K562 (cell line): ENCODE measurements around the gene POSTN. TPM values are rescaled to one million over a fixed set of nuclear protein-coding genes. Genes with fewer than 3 reads are reported as not detected.

Source experiments
- ATAC-seq: fragments of 200-7000 bp; cut with Tn5 transposase; 3 replicates; pipeline ENCODE4 v1.9.1; 2020; ENCODE audit warnings: moderate library complexity
- BruUV-seq: library from RNA; stranded (reverse); fragments of 400-500 nt; replicated peaks from 2 replicates; lab custom pipeline; 2021; lab: Mats Ljungman, UMichigan
- CTCF ChIA-PET: fragments of 300-600 bp; formaldehyde crosslinking; extraction: SDS; loops from one replicate; lab custom pipeline; 2021; ENCODE audit warnings: low intra/inter-chr PET ratio; lab: Yijun Ruan, JAX
- POLR2A ChIA-PET: fragments of 300-600, 350-650 bp; sonication (Branson Sonifier 250); formaldehyde crosslinking; extraction: SDS; loops from one replicate; lab custom pipeline; 2021; ENCODE audit warnings: antibody characterized with exemption, inconsistent platforms; lab: Yijun Ruan, JAX
- DNase-seq, 4 experiments: peaks; one replicate each; pipeline versions ENCODE4 v3.0.0 to v3.0.0-alpha.2; 2011 to 2018; ENCODE audit warnings: low spot score in 3 of 4, mixed read lengths in 3 of 4; ENCODE audit errors: extremely low read depth in 1 of 4
- FAIRE-seq: peaks from 2 replicates; lab custom pipeline; 2011; peaks lifted over from hg19 to GRCh38; lab: Jason Lieb, UNC
- H2AFZ ChIP-seq: 2 replicates; pipeline ENCODE4 v1.6.0; 2011; ENCODE audit warnings: low read depth, low read length, control low read depth, inconsistent platforms
- H3K27ac ChIP-seq: fragments of 200-600 bp; 3 replicates; pipeline ENCODE4 v1.8.0; 2011; ENCODE audit warnings: low read depth, mild to moderate bottlenecking, control low read depth, inconsistent platforms, low read length, moderate library complexity, mixed read lengths; ENCODE audit errors: extremely low read depth
- H3K27me3 ChIP-seq, 2 experiments: fragments of 300-600 bp in 1 of 2; 2 replicates in 1 of 2; 3 replicates in 1 of 2; pipeline versions ENCODE4 v1.6.0 to v1.8.0; 2011; ENCODE audit warnings: inconsistent platforms in 2 of 2, low read length in 2 of 2, mild to moderate bottlenecking in 1 of 2, mixed read lengths in 1 of 2, moderate library complexity in 1 of 2; ENCODE audit not compliant: control insufficient read depth in 2 of 2, insufficient read depth in 2 of 2
- H3K36me3 ChIP-seq: fragments of 300-600 bp; 3 replicates; pipeline ENCODE4 v1.8.0; 2011; ENCODE audit warnings: mild to moderate bottlenecking, low read length, inconsistent platforms; ENCODE audit not compliant: control insufficient read depth, insufficient read depth
- H3K4me1 ChIP-seq, 2 experiments: fragments of 200-600 bp in 1 of 2; replicated peaks in 1 of 2; 2 replicates in 1 of 2; 3 replicates in 1 of 2; pipeline versions ENCODE4 v1.5.1 to v1.8.0; 2011; ENCODE audit warnings: inconsistent platforms in 2 of 2, low read length in 2 of 2, mild to moderate bottlenecking in 1 of 2, mixed read lengths in 1 of 2, moderate library complexity in 1 of 2; ENCODE audit not compliant: control insufficient read depth in 2 of 2, insufficient read depth in 2 of 2
- H3K4me2 ChIP-seq: 2 replicates; pipeline ENCODE4 v1.6.1; 2011; ENCODE audit warnings: low read length, control low read depth, inconsistent platforms, mixed read lengths; ENCODE audit not compliant: insufficient read depth
- H3K4me3 ChIP-seq: fragments of 200-600 bp; sonication (generic), shearing (Covaris generic); 2 replicates; pipeline ENCODE4 v1.5.1; 2016; ENCODE audit warnings: control low read depth, inconsistent platforms
- H3K79me2 ChIP-seq: fragments of 200-600 bp; 3 replicates; pipeline ENCODE4 v1.8.0; 2011; ENCODE audit warnings: low read length, inconsistent platforms; ENCODE audit not compliant: control insufficient read depth, insufficient read depth
- H3K9ac ChIP-seq, 2 experiments: 2 replicates each; pipeline versions ENCODE4 v1.6.0 to v1.6.1; 2011; ENCODE audit warnings: low read depth in 2 of 2, low read length in 2 of 2, control low read depth in 1 of 2, inconsistent platforms in 1 of 2, mild to moderate bottlenecking in 1 of 2, mixed read lengths in 1 of 2; ENCODE audit not compliant: insufficient read depth in 1 of 2
- H3K9me1 ChIP-seq: one replicate; pipeline ENCODE4 v1.6.0; 2011; ENCODE audit warnings: inconsistent platforms, mild to moderate bottlenecking, low read length, moderate library complexity; ENCODE audit not compliant: control insufficient read depth, insufficient read depth
- H3K9me3 ChIP-seq: replicated peaks from 2 replicates; pipeline ENCODE4 v1.5.1; 2011; ENCODE audit warnings: low read depth, low read length, inconsistent platforms; ENCODE audit not compliant: control insufficient read depth, insufficient read depth
- H4K20me1 ChIP-seq: replicated peaks from 2 replicates; pipeline ENCODE4 v1.6.1; 2011; ENCODE audit warnings: low read length, inconsistent platforms, mixed read lengths; ENCODE audit not compliant: control insufficient read depth, insufficient read depth
- ATF1 ChIP-seq, 2 experiments: fragments of 450-650 bp in 1 of 2; IDR thresholded peaks; 2 replicates each; pipeline ENCODE4 v1.6.1; 2016; ENCODE audit warnings: missing compliant biosample characterization in 1 of 2, missing genetic modification characterization in 1 of 2
- CCNT2 ChIP-seq: IDR thresholded peaks from 2 replicates; pipeline ENCODE4 v1.6.1; 2011; ENCODE audit warnings: borderline replicate concordance, low read depth, mild to moderate bottlenecking, moderate library complexity, mixed read lengths, low read length; ENCODE audit not compliant: insufficient read length; ENCODE audit errors: extremely low read depth
- CHD2 ChIP-seq: IDR thresholded peaks from 2 replicates; pipeline ENCODE4 v1.6.1; 2011; ENCODE audit warnings: low read depth, low read length
- COPS2 ChIP-seq: fragments of 450-650 bp; conservative IDR thresholded peaks from 2 replicates; pipeline ENCODE4 v1.6.1; 2016; ENCODE audit warnings: mild to moderate bottlenecking, moderate library complexity
- FOS ChIP-seq: IDR thresholded peaks from 3 replicates; pipeline ENCODE4 v1.6.1; 2011; ENCODE audit not compliant: insufficient read length; ENCODE audit errors: extremely low read depth
- JUN ChIP-seq, 2 experiments: sonication (generic) in 1 of 2; formaldehyde crosslinking in 1 of 2; IDR thresholded peaks; 2 replicates each; pipeline versions ENCODE4 v1.6.1 to v1.8.0; 2012 to 2022; ENCODE audit warnings: borderline replicate concordance in 2 of 2, mild to moderate bottlenecking in 2 of 2, improper control_type of control experiment in 1 of 2, low read depth in 1 of 2, low read length in 1 of 2, missing genetic modification reagents in 1 of 2
- SNIP1 ChIP-seq: fragments of 450-650 bp; IDR thresholded peaks from 2 replicates; pipeline ENCODE4 v1.7.1; 2017; ENCODE audit warnings: low read depth, mild to moderate bottlenecking
- XRCC4 ChIP-seq: IDR thresholded peaks from one replicate; pipeline ENCODE4 v1.6.1; 2011; ENCODE audit not compliant: insufficient read depth, insufficient read length; ENCODE audit errors: extremely low read depth
- ZNF436 ChIP-seq: fragments of 250-450, 450-650 bp; sonication (Bioruptor Pico); formaldehyde crosslinking; IDR thresholded peaks from 2 replicates; pipeline ENCODE4 v1.7.0; 2020; ENCODE audit warnings: mild to moderate bottlenecking
- WGBS: fragments of 100-300 bp; shearing (Covaris generic); methylation state at CpG from one replicate; pipeline ENCODE4 v1.1.6; 2016; ENCODE audit warnings: low coverage, mixed read lengths; ENCODE audit not compliant: insufficient coverage; ENCODE audit errors: missing lambda C conversion rate; 5-methylcytosine and 5-hydroxymethylcytosine counted together
- in situ Hi-C: fragments of 300-500 bp; cut with MboI; formaldehyde crosslinking; loops from 4 replicates; pipeline ENCODE4 v1.15.0; 2018; ENCODE audit warnings: inconsistent platforms, mixed read lengths
- intact Hi-C: fragments of 100-400 bp; cut with micrococcal nuclease; formaldehyde crosslinking; loops from 2 replicates; pipeline ENCODE4 v1.14.2; 2022
- polyA plus RNA-seq, 8 experiments: library from polyadenylated mRNA; depleted of rRNA in 4 of 8; stranded (reverse) in 5 of 8; unstranded in 3 of 8; fragments of >200 nt; fragmentation: Nextera tagmentation in 2 of 8; fragmentation: Illumina TruSeq in 1 of 8; extraction: Ambion mirVana in 2 of 8; extraction: Trizol in 1 of 8; gene quantifications; 2 replicates each; pipeline versions ENCODE4 v1.2.1 to v1.2.3, GENCODE V29; 2011 to 2014; ENCODE audit warnings: inconsistent platforms in 1 of 8, missing spikeins in 1 of 8
- total RNA-seq, 7 experiments: library from RNA; depleted of rRNA in 6 of 7; stranded (reverse); fragments of >200 nt in 6 of 7; fragmentation: Illumina TruSeq in 2 of 7; extraction: Trizol in 2 of 7; gene quantifications; 2 replicates each; pipeline versions ENCODE4 v1.2.1 to v1.2.3, GENCODE V29; 2011 to 2021; ENCODE audit warnings: low replicate concordance in 1 of 7
- TF ChIP-seq, protein P1 (sequence below), 2 experiments: fragments of 450-650 bp; formaldehyde crosslinking in 1 of 2; IDR thresholded peaks; 2 replicates each; pipeline versions ENCODE4 v1.4.0 to v1.6.1; 2014 to 2020; ENCODE audit warnings: mild to moderate bottlenecking in 2 of 2, borderline replicate concordance in 1 of 2, low read depth in 1 of 2
- TF ChIP-seq, protein P2 (sequence below): fragments of 150-350 bp; conservative IDR thresholded peaks from 2 replicates; pipeline ENCODE4 v1.6.1; 2014; ENCODE audit warnings: low read length

POSTN gene
- total and polyA plus RNA-seq, 9 of the 15 experiments (the other 6 are each of a cell fraction or from before 2014, with no cell fraction given) = 0.01 to 0.04 TPM; not detected in 7

DNA sequence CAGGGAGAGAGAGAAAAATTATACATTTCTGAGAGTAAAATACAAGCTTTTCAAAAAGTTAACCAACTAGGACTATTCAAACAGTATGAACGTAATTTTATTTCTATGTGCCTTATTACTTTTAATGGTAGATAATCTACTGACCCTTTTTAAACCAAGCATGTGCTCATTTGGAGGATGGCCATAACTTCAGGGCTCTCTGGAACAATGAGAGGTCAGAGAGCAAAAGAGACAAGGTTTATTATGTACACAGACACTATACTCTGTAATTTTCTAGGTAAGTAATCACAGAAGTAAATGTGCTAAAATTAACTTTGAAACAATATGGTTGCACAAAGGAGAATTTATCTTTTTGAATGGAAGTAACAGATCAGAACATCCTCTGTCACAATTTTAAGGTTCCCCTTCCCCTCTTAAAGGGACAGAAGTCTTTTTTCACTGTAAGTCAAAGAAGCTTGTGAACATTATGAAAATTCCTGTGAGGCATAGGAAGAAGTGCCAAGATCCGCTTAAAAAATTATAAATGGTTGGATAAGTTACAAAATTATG, 1.0 kb downstream of the POSTN start:
- no peak overlapping the region for H2AFZ ChIP-seq
- no TSS peak for BruUV-seq
- intact Hi-C loops = no loop called here
- no peak overlapping the region for H3K4me3 ChIP-seq
- H3K36me3 ChIP-seq = no peaks in the 10 kb centered on the region
- ATAC-seq (no peak), FAIRE-seq (no peak), DNase-seq (no peak)
- TF ChIP-seq SNIP1 (no peak), JUN (IDR thresholded peaks at IDR 0.05; ENCODE audit: borderline replicate concordance, low read depth, low read length) (no peak), JUN (CRISPR knock-in tag; IDR thresholded peaks at IDR 0.05; ENCODE audit: borderline replicate concordance) (no peak), ZNF436 (CRISPR knock-in tag) (no peak), ATF1 (CRISPR knock-in tag; IDR thresholded peaks at IDR 0.05) (no peak), ATF1 (tag; IDR thresholded peaks at IDR 0.05) (no peak), CCNT2 (no peak), CHD2 (no peak), FOS (no peak), COPS2 (no peak), XRCC4 (no peak)
- TF ChIP-seq, protein P1, sequence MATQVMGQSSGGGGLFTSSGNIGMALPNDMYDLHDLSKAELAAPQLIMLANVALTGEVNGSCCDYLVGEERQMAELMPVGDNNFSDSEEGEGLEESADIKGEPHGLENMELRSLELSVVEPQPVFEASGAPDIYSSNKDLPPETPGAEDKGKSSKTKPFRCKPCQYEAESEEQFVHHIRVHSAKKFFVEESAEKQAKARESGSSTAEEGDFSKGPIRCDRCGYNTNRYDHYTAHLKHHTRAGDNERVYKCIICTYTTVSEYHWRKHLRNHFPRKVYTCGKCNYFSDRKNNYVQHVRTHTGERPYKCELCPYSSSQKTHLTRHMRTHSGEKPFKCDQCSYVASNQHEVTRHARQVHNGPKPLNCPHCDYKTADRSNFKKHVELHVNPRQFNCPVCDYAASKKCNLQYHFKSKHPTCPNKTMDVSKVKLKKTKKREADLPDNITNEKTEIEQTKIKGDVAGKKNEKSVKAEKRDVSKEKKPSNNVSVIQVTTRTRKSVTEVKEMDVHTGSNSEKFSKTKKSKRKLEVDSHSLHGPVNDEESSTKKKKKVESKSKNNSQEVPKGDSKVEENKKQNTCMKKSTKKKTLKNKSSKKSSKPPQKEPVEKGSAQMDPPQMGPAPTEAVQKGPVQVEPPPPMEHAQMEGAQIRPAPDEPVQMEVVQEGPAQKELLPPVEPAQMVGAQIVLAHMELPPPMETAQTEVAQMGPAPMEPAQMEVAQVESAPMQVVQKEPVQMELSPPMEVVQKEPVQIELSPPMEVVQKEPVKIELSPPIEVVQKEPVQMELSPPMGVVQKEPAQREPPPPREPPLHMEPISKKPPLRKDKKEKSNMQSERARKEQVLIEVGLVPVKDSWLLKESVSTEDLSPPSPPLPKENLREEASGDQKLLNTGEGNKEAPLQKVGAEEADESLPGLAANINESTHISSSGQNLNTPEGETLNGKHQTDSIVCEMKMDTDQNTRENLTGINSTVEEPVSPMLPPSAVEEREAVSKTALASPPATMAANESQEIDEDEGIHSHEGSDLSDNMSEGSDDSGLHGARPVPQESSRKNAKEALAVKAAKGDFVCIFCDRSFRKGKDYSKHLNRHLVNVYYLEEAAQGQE (IDR thresholded peaks at IDR 0.05; ENCODE audit: borderline replicate concordance) = no peak
- TF ChIP-seq, protein P1 (CRISPR knock-in tag; IDR thresholded peaks at IDR 0.05; ENCODE audit: low read depth) = no peak
- TF ChIP-seq, protein P2, sequence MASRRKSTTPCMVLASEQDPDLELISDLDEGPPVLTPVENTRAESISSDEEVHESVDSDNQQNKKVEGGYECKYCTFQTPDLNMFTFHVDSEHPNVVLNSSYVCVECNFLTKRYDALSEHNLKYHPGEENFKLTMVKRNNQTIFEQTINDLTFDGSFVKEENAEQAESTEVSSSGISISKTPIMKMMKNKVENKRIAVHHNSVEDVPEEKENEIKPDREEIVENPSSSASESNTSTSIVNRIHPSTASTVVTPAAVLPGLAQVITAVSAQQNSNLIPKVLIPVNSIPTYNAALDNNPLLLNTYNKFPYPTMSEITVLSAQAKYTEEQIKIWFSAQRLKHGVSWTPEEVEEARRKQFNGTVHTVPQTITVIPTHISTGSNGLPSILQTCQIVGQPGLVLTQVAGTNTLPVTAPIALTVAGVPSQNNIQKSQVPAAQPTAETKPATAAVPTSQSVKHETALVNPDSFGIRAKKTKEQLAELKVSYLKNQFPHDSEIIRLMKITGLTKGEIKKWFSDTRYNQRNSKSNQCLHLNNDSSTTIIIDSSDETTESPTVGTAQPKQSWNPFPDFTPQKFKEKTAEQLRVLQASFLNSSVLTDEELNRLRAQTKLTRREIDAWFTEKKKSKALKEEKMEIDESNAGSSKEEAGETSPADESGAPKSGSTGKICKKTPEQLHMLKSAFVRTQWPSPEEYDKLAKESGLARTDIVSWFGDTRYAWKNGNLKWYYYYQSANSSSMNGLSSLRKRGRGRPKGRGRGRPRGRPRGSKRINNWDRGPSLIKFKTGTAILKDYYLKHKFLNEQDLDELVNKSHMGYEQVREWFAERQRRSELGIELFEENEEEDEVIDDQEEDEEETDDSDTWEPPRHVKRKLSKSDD = no peak
- no peak overlapping the region for H3K27ac ChIP-seq
- no peaks in the 10 kb centered on the region for H3K9me3 ChIP-seq
- CTCF ChIA-PET = interaction anchor here (0.7 kb wide), 1 partner anchor 939 kb away, joined by 3 read pairs; no protein-coding TSS in a partner anchor
- H4K20me1 ChIP-seq = no peaks in the 10 kb centered on the region
- no peaks in the 10 kb centered on the region for H3K27me3 ChIP-seq
- POLR2A ChIA-PET = no interaction called here
- 0% methylated on average over 1 of the region's 2 CpGs for WGBS
- H3K79me2 ChIP-seq = no peaks in the 10 kb centered on the region
- H3K4me2 ChIP-seq = no peak overlapping the region
- in situ Hi-C loops = no loop called here
- no peak overlapping the region for H3K9ac ChIP-seq
- H3K4me1 ChIP-seq = no peaks in the 10 kb centered on the region
- no peaks in the 10 kb centered on the region for H3K9me1 ChIP-seq
